ENCODE results near the gene DNAJA3.

Gene DNAJA3

DNA sequence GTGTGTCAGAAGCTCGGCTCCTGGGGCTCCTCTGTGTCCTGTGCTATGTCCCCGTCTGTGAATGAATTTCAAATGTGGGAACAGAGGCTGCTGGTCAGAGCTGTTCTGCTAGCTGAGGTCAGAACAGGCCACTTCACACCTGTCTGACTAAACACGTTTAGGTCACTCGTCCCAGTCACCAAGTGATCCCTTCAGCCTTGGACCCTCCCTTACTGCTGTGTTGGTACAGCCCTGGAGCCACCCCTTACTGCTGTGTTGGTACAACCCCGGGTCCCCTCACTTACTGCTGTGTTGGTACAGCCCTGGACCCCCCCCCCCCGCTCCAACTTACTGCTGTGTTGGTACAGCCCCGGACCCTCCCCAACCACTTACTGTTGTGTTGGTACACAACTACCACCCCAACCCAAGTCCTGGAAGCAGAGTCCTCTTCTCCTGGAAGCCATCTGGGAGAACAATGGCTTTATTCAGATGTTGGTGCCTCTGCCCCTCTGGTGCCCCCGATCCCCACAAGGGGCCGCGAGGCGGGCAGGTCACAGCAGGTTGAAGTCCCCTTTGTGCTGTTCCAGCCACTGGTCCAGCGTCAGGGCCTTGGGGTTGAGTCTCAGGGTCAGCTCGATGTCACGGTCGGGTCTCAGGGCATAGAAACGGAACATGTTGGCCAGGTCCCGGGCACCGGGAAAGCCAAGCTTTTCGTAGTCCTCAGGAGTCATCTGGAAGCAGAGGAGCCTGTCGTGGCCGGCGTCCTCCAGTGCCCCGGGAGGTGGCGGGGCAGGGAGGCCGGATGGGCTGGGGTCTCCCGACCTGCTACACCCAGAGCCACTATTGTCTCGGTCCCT is 35.8 kb downstream of the DNAJA3 start:
- Histone ChIP-seq H3K9ac (ENCODE audit: insufficient read length, low read depth) (no peak overlapping the region), H3K4me1 (ENCODE audit: insufficient read depth, insufficient read length) (peaks cover 10% of the 10 kb centered on the region), H3K9me3 (ENCODE audit: insufficient read depth, low read length) (no peaks in the 10 kb centered on the region), H3K27me3 (ENCODE audit: insufficient read depth, insufficient read length) (no peaks in the 10 kb centered on the region), H3K36me3 (ENCODE audit: insufficient read depth, insufficient read length, low read length) (peaks cover 82% of the 10 kb centered on the region), H3K4me3 (ENCODE audit: insufficient read length, low read depth) (no peak overlapping the region)
- no peak for TF ChIP-seq ZNF274 (IDR thresholded peaks at IDR 0.05; ENCODE audit: low read depth, low read length)
- TF ChIP-seq YY1 (IDR thresholded peaks at IDR 0.05; ENCODE audit: insufficient read depth, insufficient read length), result no peak
- no peak for TF ChIP-seq SUZ12 (IDR thresholded peaks at IDR 0.05; ENCODE audit: extremely low read depth, insufficient read depth, insufficient read length)
- DNase-seq (ENCODE audit: low read depth, low spot score), result no peak

DNA sequence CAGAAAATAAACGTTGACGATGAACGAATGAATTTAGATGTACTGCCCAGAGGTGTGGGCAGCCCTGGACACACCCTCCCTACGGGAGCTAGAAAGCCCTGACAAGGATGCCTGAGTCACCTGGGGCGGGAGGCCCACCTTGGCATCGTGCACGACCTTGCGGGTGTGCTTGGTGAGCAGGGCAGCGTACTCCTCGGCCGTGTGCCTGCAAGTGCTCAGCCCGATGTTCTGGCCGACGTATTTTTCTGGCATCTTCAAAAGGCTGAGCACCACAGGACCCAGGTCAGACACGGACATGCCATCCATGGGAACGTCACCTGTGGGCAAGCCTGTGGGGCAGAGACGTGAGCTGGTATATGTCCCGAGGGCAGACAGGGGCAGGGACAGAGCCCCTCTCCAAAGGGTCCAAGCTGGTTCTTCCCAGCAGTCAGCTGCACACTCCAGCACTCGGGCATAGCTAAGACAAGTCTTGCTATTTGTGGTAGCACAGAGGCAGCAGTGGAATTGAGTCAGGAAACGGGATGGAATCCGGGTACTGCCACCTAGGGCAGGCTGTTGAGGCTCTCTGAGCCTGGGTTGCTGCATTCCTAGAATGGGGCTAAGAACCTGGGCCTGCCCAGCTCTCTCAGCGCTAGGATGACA is 38.0 kb downstream of the DNAJA3 start:
- H3K4me3 ChIP-seq (ENCODE audit: insufficient read length, low read depth), result no peak overlapping the region
- peaks cover 83% of the 10 kb centered on the region for H3K36me3 ChIP-seq (ENCODE audit: insufficient read depth, insufficient read length, low read length)
- H3K27me3 ChIP-seq (ENCODE audit: insufficient read depth, insufficient read length), result no peaks in the 10 kb centered on the region
- H3K9ac ChIP-seq (ENCODE audit: insufficient read length, low read depth), result peak overlapping the region; percentile 15
- peaks cover 10% of the 10 kb centered on the region for H3K4me1 ChIP-seq (ENCODE audit: insufficient read depth, insufficient read length)
- H3K9me3 ChIP-seq (ENCODE audit: insufficient read depth, low read length), result no peaks in the 10 kb centered on the region
- no peak for DNase-seq (ENCODE audit: low read depth, low spot score)
- TF ChIP-seq YY1 (IDR thresholded peaks at IDR 0.05; ENCODE audit: insufficient read depth, insufficient read length), result no peak
- TF ChIP-seq SUZ12 (IDR thresholded peaks at IDR 0.05; ENCODE audit: extremely low read depth, insufficient read depth, insufficient read length), result no peak
- TF ChIP-seq ZNF274 (IDR thresholded peaks at IDR 0.05; ENCODE audit: low read depth, low read length), result no peak

DNA sequence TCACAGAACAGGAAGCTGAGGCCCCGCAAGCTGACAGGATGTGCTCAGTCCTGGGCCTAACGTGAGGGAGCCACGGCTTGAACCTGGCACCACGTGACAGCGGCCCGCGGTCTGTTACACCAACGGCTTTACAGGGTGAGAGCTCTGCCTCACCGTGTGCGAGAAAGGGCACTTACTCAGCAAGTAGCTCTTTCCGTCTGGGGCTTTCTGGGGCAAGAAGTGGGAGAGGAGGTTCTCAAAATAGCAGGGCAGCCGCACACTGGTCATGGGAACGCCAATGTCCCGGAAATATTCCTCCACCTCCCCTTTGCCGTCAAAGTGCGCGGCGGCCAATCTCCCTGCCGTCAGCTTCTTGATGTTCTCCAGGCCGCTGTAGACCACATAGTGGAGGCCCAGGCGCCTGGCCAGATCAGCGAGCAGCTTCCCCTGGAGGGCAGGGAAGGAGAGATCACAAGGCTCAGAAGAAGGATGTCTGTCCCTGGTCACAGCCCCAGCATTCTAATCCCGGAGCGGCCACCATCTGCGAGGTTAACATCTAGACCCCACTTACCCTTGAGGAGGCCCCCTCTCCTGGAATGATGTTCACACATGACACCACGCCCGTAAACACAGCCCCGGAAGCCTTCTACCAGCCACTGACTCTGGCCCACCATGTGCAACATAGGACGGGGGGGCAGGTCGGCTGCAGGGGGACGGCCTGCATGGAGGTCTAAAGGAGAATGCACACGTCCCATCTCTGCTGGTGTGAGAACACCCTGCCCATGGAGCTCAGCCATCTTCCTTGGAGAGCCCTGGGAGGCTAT is 40.5 kb downstream of the DNAJA3 start:
- TF ChIP-seq YY1 (IDR thresholded peaks at IDR 0.05; ENCODE audit: insufficient read depth, insufficient read length) (no peak), SUZ12 (IDR thresholded peaks at IDR 0.05; ENCODE audit: extremely low read depth, insufficient read depth, insufficient read length) (no peak), ZNF274 (IDR thresholded peaks at IDR 0.05; ENCODE audit: low read depth, low read length) (no peak)
- peaks cover 6% of the 10 kb centered on the region for H3K4me1 ChIP-seq (ENCODE audit: insufficient read depth, insufficient read length)
- peaks cover 73% of the 10 kb centered on the region for H3K36me3 ChIP-seq (ENCODE audit: insufficient read depth, insufficient read length, low read length)
- H3K9ac ChIP-seq (ENCODE audit: insufficient read length, low read depth), result no peak overlapping the region
- no peak for DNase-seq (ENCODE audit: low read depth, low spot score)
- H3K27me3 ChIP-seq (ENCODE audit: insufficient read depth, insufficient read length), result no peaks in the 10 kb centered on the region
- H3K4me3 ChIP-seq (ENCODE audit: insufficient read length, low read depth), result no peak overlapping the region
- no peaks in the 10 kb centered on the region for H3K9me3 ChIP-seq (ENCODE audit: insufficient read depth, low read length)

DNA sequence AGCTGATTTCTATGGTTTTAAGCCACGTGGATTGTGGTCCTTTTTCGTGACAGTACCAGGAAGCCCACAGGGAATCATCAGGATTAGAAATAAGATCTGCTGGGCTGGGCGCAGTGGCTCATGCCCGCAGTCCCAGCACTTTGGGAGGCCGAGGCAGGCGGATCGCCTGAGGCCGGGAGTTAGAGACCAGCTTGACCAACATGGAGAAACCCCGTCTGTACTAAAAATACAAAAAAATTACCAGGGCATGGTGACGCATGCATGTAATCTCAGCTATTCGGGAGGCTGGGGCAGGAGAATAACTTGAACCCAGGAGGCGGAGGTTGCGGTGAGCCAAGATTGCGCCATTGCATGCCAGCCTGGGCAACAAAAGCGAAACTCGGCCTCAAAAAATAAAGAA is 42.2 kb downstream of the DNAJA3 start:
- H3K4me1 ChIP-seq (ENCODE audit: insufficient read depth, insufficient read length), result peaks cover 4% of the 10 kb centered on the region
- H3K9ac ChIP-seq (ENCODE audit: insufficient read length, low read depth), result no peak overlapping the region
- no peak for DNase-seq (ENCODE audit: low read depth, low spot score)
- TF ChIP-seq SUZ12 (IDR thresholded peaks at IDR 0.05; ENCODE audit: extremely low read depth, insufficient read depth, insufficient read length), result no peak
- no peak for TF ChIP-seq ZNF274 (IDR thresholded peaks at IDR 0.05; ENCODE audit: low read depth, low read length)
- TF ChIP-seq YY1 (IDR thresholded peaks at IDR 0.05; ENCODE audit: insufficient read depth, insufficient read length), result no peak
- peaks cover 62% of the 10 kb centered on the region for H3K36me3 ChIP-seq (ENCODE audit: insufficient read depth, insufficient read length, low read length)
- H3K9me3 ChIP-seq (ENCODE audit: insufficient read depth, low read length), result no peaks in the 10 kb centered on the region
- no peak overlapping the region for H3K4me3 ChIP-seq (ENCODE audit: insufficient read length, low read depth)
- H3K27me3 ChIP-seq (ENCODE audit: insufficient read depth, insufficient read length), result no peaks in the 10 kb centered on the region

DNA sequence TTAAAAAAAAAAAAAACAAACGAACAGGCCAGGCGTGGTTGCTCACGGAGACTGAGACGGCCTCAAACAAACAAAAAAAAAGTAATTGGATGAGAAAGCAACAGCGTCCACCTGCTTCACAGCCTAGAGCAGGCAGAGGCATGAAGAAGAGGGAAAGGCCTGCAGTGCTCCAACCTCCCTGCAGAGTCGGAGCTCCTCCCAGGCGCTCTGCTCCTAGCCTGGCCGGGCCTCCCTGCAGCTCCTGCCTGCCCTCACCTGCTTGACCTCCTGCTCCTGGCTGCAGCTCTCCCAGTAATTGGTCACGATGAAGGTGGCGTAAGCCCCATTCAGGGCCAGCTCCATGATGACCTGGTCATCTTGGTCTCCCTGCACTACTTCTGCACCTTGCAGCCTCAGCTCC is 43.3 kb downstream of the DNAJA3 start:
- H3K27me3 ChIP-seq (ENCODE audit: insufficient read depth, insufficient read length), result no peaks in the 10 kb centered on the region
- H3K36me3 ChIP-seq (ENCODE audit: insufficient read depth, insufficient read length, low read length), result peaks cover 52% of the 10 kb centered on the region
- H3K4me3 ChIP-seq (ENCODE audit: insufficient read length, low read depth), result no peak overlapping the region
- no peak for TF ChIP-seq YY1 (IDR thresholded peaks at IDR 0.05; ENCODE audit: insufficient read depth, insufficient read length)
- no peak for TF ChIP-seq SUZ12 (IDR thresholded peaks at IDR 0.05; ENCODE audit: extremely low read depth, insufficient read depth, insufficient read length)
- no peak for TF ChIP-seq ZNF274 (IDR thresholded peaks at IDR 0.05; ENCODE audit: low read depth, low read length)
- no peaks in the 10 kb centered on the region for H3K4me1 ChIP-seq (ENCODE audit: insufficient read depth, insufficient read length)
- no peak for DNase-seq (ENCODE audit: low read depth, low spot score)
- H3K9ac ChIP-seq (ENCODE audit: insufficient read length, low read depth), result no peak overlapping the region
- H3K9me3 ChIP-seq (ENCODE audit: insufficient read depth, low read length), result no peaks in the 10 kb centered on the region

DNA sequence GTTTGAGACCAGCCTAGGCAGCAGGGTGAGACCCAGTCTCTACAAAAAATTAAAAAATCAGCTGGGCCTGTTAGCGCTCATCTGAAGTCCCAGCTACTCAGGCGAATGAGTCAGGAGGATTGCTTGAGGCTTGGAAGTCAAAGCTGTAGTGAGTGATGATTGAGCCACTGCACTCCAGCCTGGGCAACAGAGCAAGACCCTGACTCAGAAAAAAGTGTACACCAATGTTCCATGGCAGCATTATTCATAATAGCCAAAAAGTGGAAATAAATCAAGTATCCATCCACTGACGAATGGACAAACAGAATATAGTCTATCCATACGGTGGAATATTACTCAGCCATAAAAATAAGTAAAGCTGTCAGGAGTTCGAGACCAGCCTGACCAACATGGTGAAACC is 46.2 kb downstream of the DNAJA3 start:
- Histone ChIP-seq H3K4me1 (ENCODE audit: insufficient read depth, insufficient read length) (no peaks in the 10 kb centered on the region), H3K4me3 (ENCODE audit: insufficient read length, low read depth) (no peak overlapping the region)
- no peak for TF ChIP-seq SUZ12 (IDR thresholded peaks at IDR 0.05; ENCODE audit: extremely low read depth, insufficient read depth, insufficient read length)
- no peak for TF ChIP-seq ZNF274 (IDR thresholded peaks at IDR 0.05; ENCODE audit: low read depth, low read length)
- TF ChIP-seq YY1 (IDR thresholded peaks at IDR 0.05; ENCODE audit: insufficient read depth, insufficient read length), result no peak

More for the DNA sequence above, 46.2 kb downstream of the DNAJA3 start:
- Histone ChIP-seq H3K27me3 (ENCODE audit: insufficient read depth, insufficient read length) (no peaks in the 10 kb centered on the region), H3K9me3 (ENCODE audit: insufficient read depth, low read length) (peaks cover 10% of the 10 kb centered on the region; the same call in 1 of the 2 replicates), H3K9ac (ENCODE audit: insufficient read length, low read depth) (no peak overlapping the region), H3K36me3 (ENCODE audit: insufficient read depth, insufficient read length, low read length) (peaks cover 27% of the 10 kb centered on the region)
- no peak for DNase-seq (ENCODE audit: low read depth, low spot score)

Data from NT2/D1 (cell line).